HL-60 (cell line): ENCODE data around the gene CENPM.

Experiments
- GABPA ChIP-seq: IDR thresholded peaks from 2 replicates; pipeline ENCODE4 v1.6.1; 2012; ENCODE audit warnings: low read depth
- POLR2AphosphoS5 ChIP-seq: IDR thresholded peaks from 2 replicates; pipeline ENCODE4 v1.6.1; 2012; ENCODE audit warnings: low read depth
- SPI1 ChIP-seq: IDR thresholded peaks from 2 replicates; pipeline ENCODE4 v1.6.1; 2012; ENCODE audit warnings: low read depth, mild to moderate bottlenecking, borderline replicate concordance
- TF ChIP-seq, protein P1 (sequence below): IDR thresholded peaks from one replicate; pipeline ENCODE4 v1.5.1; 2011; ENCODE audit warnings: low read length, control low read depth, inconsistent platforms; ENCODE audit not compliant: insufficient read depth
- TF ChIP-seq, protein P2 (sequence below): IDR thresholded peaks from 2 replicates; pipeline ENCODE4 v1.6.1; 2012; ENCODE audit warnings: low read depth; ENCODE audit not compliant: insufficient replicate concordance

DNA sequence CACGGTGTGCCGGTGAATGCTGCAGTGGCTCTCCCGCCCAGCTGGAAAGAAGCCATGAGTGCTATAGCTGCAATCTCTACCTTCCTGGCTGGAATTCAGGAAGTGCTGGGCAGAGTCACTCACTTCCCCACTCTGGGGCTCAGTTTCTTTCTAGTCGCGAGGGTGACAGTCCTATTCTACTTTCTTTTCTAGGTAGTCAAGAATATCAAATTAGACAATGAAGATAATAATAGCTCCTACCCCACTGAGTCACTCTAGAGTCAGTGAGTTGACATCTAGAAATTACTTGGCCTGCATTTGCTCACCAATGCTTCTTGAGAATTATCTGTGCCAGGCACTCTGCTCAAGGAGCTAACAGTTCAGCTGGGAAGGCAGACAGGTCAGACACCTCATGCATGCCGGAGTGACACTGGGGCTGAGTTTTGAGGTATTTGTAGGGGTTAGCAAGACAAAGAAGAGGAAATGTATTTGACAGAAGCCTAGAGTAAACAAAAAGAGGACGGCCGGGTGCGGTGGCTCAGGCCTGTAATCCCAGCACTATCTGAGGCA is 3.2 kb downstream of the CENPM start:
- TF ChIP-seq GABPA (no peak), POLR2AphosphoS5 (no peak), SPI1 (peak; percentile 66; the same call in 1 of the 2 replicates)
- TF ChIP-seq, protein P1, sequence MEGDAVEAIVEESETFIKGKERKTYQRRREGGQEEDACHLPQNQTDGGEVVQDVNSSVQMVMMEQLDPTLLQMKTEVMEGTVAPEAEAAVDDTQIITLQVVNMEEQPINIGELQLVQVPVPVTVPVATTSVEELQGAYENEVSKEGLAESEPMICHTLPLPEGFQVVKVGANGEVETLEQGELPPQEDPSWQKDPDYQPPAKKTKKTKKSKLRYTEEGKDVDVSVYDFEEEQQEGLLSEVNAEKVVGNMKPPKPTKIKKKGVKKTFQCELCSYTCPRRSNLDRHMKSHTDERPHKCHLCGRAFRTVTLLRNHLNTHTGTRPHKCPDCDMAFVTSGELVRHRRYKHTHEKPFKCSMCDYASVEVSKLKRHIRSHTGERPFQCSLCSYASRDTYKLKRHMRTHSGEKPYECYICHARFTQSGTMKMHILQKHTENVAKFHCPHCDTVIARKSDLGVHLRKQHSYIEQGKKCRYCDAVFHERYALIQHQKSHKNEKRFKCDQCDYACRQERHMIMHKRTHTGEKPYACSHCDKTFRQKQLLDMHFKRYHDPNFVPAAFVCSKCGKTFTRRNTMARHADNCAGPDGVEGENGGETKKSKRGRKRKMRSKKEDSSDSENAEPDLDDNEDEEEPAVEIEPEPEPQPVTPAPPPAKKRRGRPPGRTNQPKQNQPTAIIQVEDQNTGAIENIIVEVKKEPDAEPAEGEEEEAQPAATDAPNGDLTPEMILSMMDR: no peak
- TF ChIP-seq, protein P2, sequence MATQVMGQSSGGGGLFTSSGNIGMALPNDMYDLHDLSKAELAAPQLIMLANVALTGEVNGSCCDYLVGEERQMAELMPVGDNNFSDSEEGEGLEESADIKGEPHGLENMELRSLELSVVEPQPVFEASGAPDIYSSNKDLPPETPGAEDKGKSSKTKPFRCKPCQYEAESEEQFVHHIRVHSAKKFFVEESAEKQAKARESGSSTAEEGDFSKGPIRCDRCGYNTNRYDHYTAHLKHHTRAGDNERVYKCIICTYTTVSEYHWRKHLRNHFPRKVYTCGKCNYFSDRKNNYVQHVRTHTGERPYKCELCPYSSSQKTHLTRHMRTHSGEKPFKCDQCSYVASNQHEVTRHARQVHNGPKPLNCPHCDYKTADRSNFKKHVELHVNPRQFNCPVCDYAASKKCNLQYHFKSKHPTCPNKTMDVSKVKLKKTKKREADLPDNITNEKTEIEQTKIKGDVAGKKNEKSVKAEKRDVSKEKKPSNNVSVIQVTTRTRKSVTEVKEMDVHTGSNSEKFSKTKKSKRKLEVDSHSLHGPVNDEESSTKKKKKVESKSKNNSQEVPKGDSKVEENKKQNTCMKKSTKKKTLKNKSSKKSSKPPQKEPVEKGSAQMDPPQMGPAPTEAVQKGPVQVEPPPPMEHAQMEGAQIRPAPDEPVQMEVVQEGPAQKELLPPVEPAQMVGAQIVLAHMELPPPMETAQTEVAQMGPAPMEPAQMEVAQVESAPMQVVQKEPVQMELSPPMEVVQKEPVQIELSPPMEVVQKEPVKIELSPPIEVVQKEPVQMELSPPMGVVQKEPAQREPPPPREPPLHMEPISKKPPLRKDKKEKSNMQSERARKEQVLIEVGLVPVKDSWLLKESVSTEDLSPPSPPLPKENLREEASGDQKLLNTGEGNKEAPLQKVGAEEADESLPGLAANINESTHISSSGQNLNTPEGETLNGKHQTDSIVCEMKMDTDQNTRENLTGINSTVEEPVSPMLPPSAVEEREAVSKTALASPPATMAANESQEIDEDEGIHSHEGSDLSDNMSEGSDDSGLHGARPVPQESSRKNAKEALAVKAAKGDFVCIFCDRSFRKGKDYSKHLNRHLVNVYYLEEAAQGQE: no peak
